IMR-90 (cell line): Measurements from ENCODE around the gene SCYL2. TPM values are rescaled to one million over a fixed set of nuclear protein-coding genes. Genes with fewer than 3 reads are reported as not detected.

ENCODE experiments used
- ATAC-seq: fragments of 200-7000 bp; cut with Tn5 transposase; 2 replicates; pipeline ENCODE4 v1.9.1; 2020; ENCODE audit warnings: low read depth, mild to moderate bottlenecking, moderate library complexity
- BruUV-seq: library from RNA; stranded (reverse); fragments of 400-500 nt; replicated peaks from 2 replicates; lab custom pipeline; 2021; lab: Mats Ljungman, UMichigan
- CTCF ChIA-PET: fragments of 300-600 bp; formaldehyde crosslinking; extraction: SDS; loops from one replicate; lab custom pipeline; 2021; ENCODE audit warnings: antibody characterized with exemption; lab: Yijun Ruan, JAX
- POLR2A ChIA-PET: fragments of 300-600 bp; sonication (Branson Sonifier 250); formaldehyde crosslinking; loops from one replicate; lab custom pipeline; 2022; ENCODE audit warnings: antibody characterized with exemption; ENCODE audit not compliant: unreplicated experiment; lab: Charles Lee
- DNase-seq: peaks from one replicate; pipeline ENCODE4 v3.0.0; 2013
- H2AFZ ChIP-seq: replicated peaks from 2 replicates; pipeline ENCODE3; 2013; ENCODE audit warnings: low read length, mild to moderate bottlenecking; ENCODE audit not compliant: poor library complexity
- H2AK5ac ChIP-seq: 2 replicates; pipeline ENCODE4 v1.6.1; 2013; ENCODE audit warnings: low read depth, low read length, inconsistent platforms
- H2AK9ac ChIP-seq: replicated peaks from 2 replicates; pipeline ENCODE3; 2013; ENCODE audit warnings: mild to moderate bottlenecking, low read depth, low read length, moderate library complexity; ENCODE audit not compliant: poor library complexity
- H2BK120ac ChIP-seq: 2 replicates; pipeline ENCODE4 v1.6.1; 2013; ENCODE audit warnings: low read depth, low read length, inconsistent platforms
- H2BK15ac ChIP-seq: 3 replicates; pipeline ENCODE4 v1.6.1; 2013; ENCODE audit warnings: low read depth, low read length, inconsistent platforms
- H2BK20ac ChIP-seq: 2 replicates; pipeline ENCODE4 v1.6.1; 2013; ENCODE audit warnings: low read depth, mild to moderate bottlenecking, inconsistent platforms, low read length, moderate library complexity
- H2BK5ac ChIP-seq: 2 replicates; pipeline ENCODE4 v1.6.1; 2013; ENCODE audit warnings: mild to moderate bottlenecking, low read depth, low read length, inconsistent platforms; ENCODE audit not compliant: poor library complexity, severe bottlenecking
- H3K14ac ChIP-seq: replicated peaks from 2 replicates; pipeline ENCODE4 v1.6.1; 2013; ENCODE audit warnings: low read depth, low read length, inconsistent platforms
- H3K18ac ChIP-seq: 2 replicates; pipeline ENCODE4 v1.6.1; 2013; ENCODE audit warnings: low read depth, low read length, control low read depth
- H3K23ac ChIP-seq: 2 replicates; pipeline ENCODE4 v1.6.1; 2013; ENCODE audit warnings: low read depth, low read length, inconsistent platforms
- H3K27ac ChIP-seq: 2 replicates; pipeline ENCODE4 v1.5.1; 2013; ENCODE audit warnings: mild to moderate bottlenecking, control low read depth, low read length; ENCODE audit not compliant: insufficient read depth
- H3K27me3 ChIP-seq: 2 replicates; pipeline ENCODE4 v1.6.1; 2013; ENCODE audit warnings: low read length; ENCODE audit not compliant: control insufficient read depth, insufficient read depth
- H3K36me3 ChIP-seq: 2 replicates; pipeline ENCODE4 v1.6.1; 2013; ENCODE audit warnings: low read length, mixed read lengths; ENCODE audit not compliant: control insufficient read depth, insufficient read depth
- H3K4ac ChIP-seq: 2 replicates; pipeline ENCODE4 v1.6.1; 2013; ENCODE audit warnings: low read depth, low read length, inconsistent platforms
- H3K4me1 ChIP-seq: 2 replicates; pipeline ENCODE4 v1.6.1; 2013; ENCODE audit warnings: low read length, mixed read lengths; ENCODE audit not compliant: control insufficient read depth, insufficient read depth
- H3K4me2 ChIP-seq: 2 replicates; pipeline ENCODE4 v1.6.1; 2013; ENCODE audit warnings: low read depth, mild to moderate bottlenecking, control low read depth, low read length, moderate library complexity
- H3K4me3 ChIP-seq: 2 replicates; pipeline ENCODE4 v1.5.1; 2013; ENCODE audit warnings: low read depth, mild to moderate bottlenecking, control low read depth, low read length, moderate library complexity; ENCODE audit not compliant: insufficient read depth
- H3K56ac ChIP-seq: 2 replicates; pipeline ENCODE4 v1.6.1; 2013; ENCODE audit warnings: low read length, inconsistent platforms; ENCODE audit not compliant: insufficient read depth; ENCODE audit errors: extremely low read depth
- H3K79me1 ChIP-seq, 2 experiments: 2 replicates each; pipeline ENCODE4 v1.6.1; 2013; ENCODE audit warnings: low read length in 2 of 2, inconsistent platforms in 1 of 2, low read depth in 1 of 2
- H3K9ac ChIP-seq: 2 replicates; pipeline ENCODE4 v1.6.1; 2013; ENCODE audit warnings: low read depth, low read length, control low read depth
- H3K9me1 ChIP-seq: 2 replicates; pipeline ENCODE4 v1.6.1; 2013; ENCODE audit warnings: low read length, inconsistent platforms; ENCODE audit not compliant: insufficient read depth
- H3K9me3 ChIP-seq: 2 replicates; pipeline ENCODE4 v1.6.1; 2013; ENCODE audit warnings: low read length; ENCODE audit not compliant: control insufficient read depth, insufficient read depth
- H4K20me1 ChIP-seq: 2 replicates; pipeline ENCODE4 v1.6.1; 2013; ENCODE audit warnings: low read length, inconsistent platforms; ENCODE audit not compliant: insufficient read depth
- H4K5ac ChIP-seq: 2 replicates; pipeline ENCODE4 v1.6.1; 2013; ENCODE audit warnings: mild to moderate bottlenecking, low read depth, low read length, control low read depth
- H4K8ac ChIP-seq, 2 experiments: 2 replicates each; pipeline ENCODE4 v1.6.1; 2013; ENCODE audit warnings: low read depth in 2 of 2, low read length in 2 of 2, control low read depth in 1 of 2, inconsistent platforms in 1 of 2
- H4K91ac ChIP-seq: 2 replicates; pipeline ENCODE4 v1.6.1; 2013; ENCODE audit warnings: low read depth, low read length, inconsistent platforms; ENCODE audit not compliant: insufficient read depth
- BHLHE40 ChIP-seq: fragments of 150-350 bp; IDR thresholded peaks from 2 replicates; pipeline ENCODE4 v1.6.1; 2016; ENCODE audit warnings: mild to moderate bottlenecking, low read depth, low read length
- CHD1 ChIP-seq: IDR thresholded peaks from 2 replicates; pipeline ENCODE4 v1.6.1; 2012; ENCODE audit warnings: low read depth, low read length, improper control_type of control experiment
- MAFK ChIP-seq: IDR thresholded peaks from 2 replicates; pipeline ENCODE4 v1.6.1; 2012; ENCODE audit warnings: low read depth, low read length, improper control_type of control experiment
- MAZ ChIP-seq: IDR thresholded peaks from 2 replicates; pipeline ENCODE4 v1.6.1; 2012; ENCODE audit warnings: low read depth, mild to moderate bottlenecking, low read length, improper control_type of control experiment, moderate library complexity, borderline replicate concordance
- MXI1 ChIP-seq: IDR thresholded peaks from 2 replicates; pipeline ENCODE4 v1.6.1; 2012; ENCODE audit warnings: low read depth, mild to moderate bottlenecking, low read length, moderate library complexity, borderline replicate concordance
- NFE2L2 ChIP-seq: fragments of 150-350 bp; IDR thresholded peaks from 2 replicates; pipeline ENCODE4 v1.6.1; 2016; ENCODE audit warnings: low read depth, mild to moderate bottlenecking, low read length
- POLR2A ChIP-seq: IDR thresholded peaks from 2 replicates; pipeline ENCODE4 v1.6.1; 2012; ENCODE audit warnings: mild to moderate bottlenecking, low read depth, low read length
- RAD21 ChIP-seq: IDR thresholded peaks from 2 replicates; pipeline ENCODE4 v1.6.1; 2012; ENCODE audit warnings: low read length, improper control_type of control experiment
- RCOR1 ChIP-seq: IDR thresholded peaks from 2 replicates; pipeline ENCODE4 v1.6.1; 2012; ENCODE audit warnings: mild to moderate bottlenecking, low read length, improper control_type of control experiment; ENCODE audit not compliant: insufficient replicate concordance
- RFX5 ChIP-seq: IDR thresholded peaks from 2 replicates; pipeline ENCODE4 v1.8.0; 2012; ENCODE audit warnings: low read depth, mild to moderate bottlenecking, low read length, moderate library complexity
- SMC3 ChIP-seq: fragments of 150-350 bp; IDR thresholded peaks from 2 replicates; pipeline ENCODE4 v1.6.1; 2016; ENCODE audit warnings: low read depth, mild to moderate bottlenecking, antibody characterized with exemption, low read length, moderate library complexity
- WGBS, 2 experiments: methylation state at CpG; one replicate each; pipeline versions ENCODE4 v1.1.5 to v1.1.7; 2013; ENCODE audit warnings: missing lambda C conversion rate in 2 of 2; ENCODE audit not compliant: insufficient read length in 1 of 2; ENCODE audit errors: extremely low coverage in 2 of 2; 5-methylcytosine and 5-hydroxymethylcytosine counted together
- dilution Hi-C: fragments of 300-500 bp; cut with HindIII; formaldehyde crosslinking; loops from one replicate; pipeline ENCODE4 v1.14.3; 2018; ENCODE audit warnings: low sequenced_read_pairs; ENCODE audit not compliant: unreplicated experiment
- in situ Hi-C: fragments of 300-500 bp; cut with MboI; formaldehyde crosslinking; loops from 3 replicates; pipeline ENCODE4 v1.14.3; 2019; ENCODE audit warnings: low sequenced_read_pairs, inconsistent platforms, mixed read lengths
- intact Hi-C: fragments of 100-400 bp; cut with micrococcal nuclease; formaldehyde crosslinking; loops from 2 replicates; pipeline ENCODE4 v1.10.0; 2022
- polyA plus RNA-seq, 3 experiments: library from polyadenylated mRNA; depleted of rRNA; stranded (reverse); fragments of >200 nt; gene quantifications; 2 replicates each; pipeline ENCODE4 v1.2.3, GENCODE V29; 2012; ENCODE audit warnings: low replicate concordance in 1 of 3
- total RNA-seq: library from RNA; depleted of rRNA; stranded (reverse); fragments of >200 nt; gene quantifications from 2 replicates; pipeline ENCODE4 v1.2.3, GENCODE V29; 2012
- TF ChIP-seq, protein P1 (sequence below): fragments of 150-350 bp; IDR thresholded peaks from 2 replicates; pipeline ENCODE4 v1.6.1; 2016; ENCODE audit warnings: low read depth, mild to moderate bottlenecking, low read length, moderate library complexity, borderline replicate concordance
- TF ChIP-seq, protein P2 (sequence below): conservative IDR thresholded peaks from 2 replicates; pipeline ENCODE4 v1.5.1; 2012; ENCODE audit warnings: mild to moderate bottlenecking, low read depth, low read length, improper control_type of control experiment
- TF ChIP-seq, protein P3 (sequence below): fragments of 150-350 bp; IDR thresholded peaks from 2 replicates; pipeline ENCODE4 v1.6.1; 2017; ENCODE audit warnings: mild to moderate bottlenecking, antibody characterized with exemption, low read length, low read depth

The SCYL2 gene
- total and polyA plus RNA-seq, 2 of the 4 experiments (the other 2 are of a cell fraction) = 15.3 to 52.0 TPM

DNA sequence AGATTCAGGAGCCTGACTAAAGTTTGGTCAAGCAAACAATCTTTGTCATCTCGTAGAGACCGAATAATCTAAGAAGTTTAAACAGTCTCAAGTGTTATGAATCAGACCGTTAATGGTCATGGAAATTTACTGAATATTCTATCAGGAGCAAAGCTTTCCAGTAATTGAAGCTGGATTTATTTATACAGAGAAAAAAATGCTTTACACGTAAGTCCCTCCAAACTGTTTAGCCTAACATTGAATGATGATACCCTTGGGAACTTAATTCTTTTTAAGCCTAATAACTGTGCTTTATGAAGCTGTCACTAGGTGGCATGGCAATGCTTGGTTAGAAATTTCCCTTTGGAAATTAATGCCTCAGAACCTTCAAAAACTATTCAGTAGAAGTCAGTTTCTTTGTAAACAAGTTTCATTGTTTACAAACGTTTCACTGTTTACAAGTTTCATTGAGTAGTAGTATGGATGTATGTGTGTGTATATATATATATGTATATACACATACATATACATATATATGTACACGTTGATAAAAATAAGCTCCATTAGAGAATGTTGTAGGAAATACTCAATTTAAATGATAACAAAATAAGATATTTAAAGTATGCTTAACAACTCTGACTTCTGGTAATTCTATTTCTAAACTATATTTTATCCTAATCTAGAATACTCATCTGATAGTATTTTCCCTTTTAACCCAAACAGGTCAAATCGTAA lies 32.2 kb upstream of the SCYL2 start:
- ChIA-PET POLR2A (no interaction called here), CTCF (interaction anchor here (0.5 to 1.4 kb wide), 10 partner anchors 10 to 498 kb away, joined by 3 to 6 read pairs (median 4); no protein-coding TSS in a partner anchor)
- Histone ChIP-seq H3K4me1 (peaks cover 3% of the 10 kb centered on the region), H4K20me1 (no peaks in the 10 kb centered on the region), H2AFZ (no peak overlapping the region), H2AK5ac (no peak overlapping the region), H3K27ac (peak overlapping the region; percentile 46; the same call in 1 of the 2 replicates), H4K91ac (no peak overlapping the region), H3K4me3 (no peak overlapping the region), H4K8ac (peak overlapping the region in 1 of 2 experiments; percentile 47; a peak in 1 of 4 replicates), H2BK5ac (peak overlapping the region; percentile 51), H2AK9ac (no peak overlapping the region), H2BK120ac (peak overlapping the region; percentile 51; the same call in 1 of the 2 replicates), H3K23ac (no peak overlapping the region), H3K4ac (no peak overlapping the region), H3K27me3 (no peaks in the 10 kb centered on the region), H2BK15ac (no peak overlapping the region), H3K9me1 (no peaks in the 10 kb centered on the region), H4K5ac (no peak overlapping the region), H3K4me2 (peak overlapping the region; percentile 73), H2BK20ac (no peak overlapping the region), H3K36me3 (no peaks in the 10 kb centered on the region), H3K56ac (no peak overlapping the region), H3K79me1 (no peaks in the 10 kb centered on the region), H3K9ac (no peak overlapping the region; the same call in 1 of the 2 replicates), H3K9me3 (no peaks in the 10 kb centered on the region), H3K18ac (peak overlapping the region; percentile 7; the same call in 1 of the 2 replicates), H3K14ac (no peak overlapping the region)
- BruUV-seq = no TSS peak
- DNase-seq = peak; percentile 86
- ATAC-seq = peak; percentile 94
- intact Hi-C loops (loop anchor here (1.0 to 5.0 kb wide), 5 partner anchors 114 to 498 kb away; no protein-coding TSS in a partner anchor), dilution Hi-C loops (no loop called here), in situ Hi-C loops (no loop called here)
- WGBS, 2 experiments = no CpG with 5 or more reads among the region's 7 CpGs
- TF ChIP-seq CHD1 (no peak), MXI1 (no peak), RAD21 (peak; percentile 80), RCOR1 (no peak), MAFK (no peak), POLR2A (no peak), RFX5 (no peak), BHLHE40 (no peak), SMC3 (peak; percentile 77), MAZ (no peak), NFE2L2 (no peak)
- TF ChIP-seq, protein P1, sequence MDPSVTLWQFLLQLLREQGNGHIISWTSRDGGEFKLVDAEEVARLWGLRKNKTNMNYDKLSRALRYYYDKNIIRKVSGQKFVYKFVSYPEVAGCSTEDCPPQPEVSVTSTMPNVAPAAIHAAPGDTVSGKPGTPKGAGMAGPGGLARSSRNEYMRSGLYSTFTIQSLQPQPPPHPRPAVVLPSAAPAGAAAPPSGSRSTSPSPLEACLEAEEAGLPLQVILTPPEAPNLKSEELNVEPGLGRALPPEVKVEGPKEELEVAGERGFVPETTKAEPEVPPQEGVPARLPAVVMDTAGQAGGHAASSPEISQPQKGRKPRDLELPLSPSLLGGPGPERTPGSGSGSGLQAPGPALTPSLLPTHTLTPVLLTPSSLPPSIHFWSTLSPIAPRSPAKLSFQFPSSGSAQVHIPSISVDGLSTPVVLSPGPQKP = no peak
- TF ChIP-seq, protein P2, sequence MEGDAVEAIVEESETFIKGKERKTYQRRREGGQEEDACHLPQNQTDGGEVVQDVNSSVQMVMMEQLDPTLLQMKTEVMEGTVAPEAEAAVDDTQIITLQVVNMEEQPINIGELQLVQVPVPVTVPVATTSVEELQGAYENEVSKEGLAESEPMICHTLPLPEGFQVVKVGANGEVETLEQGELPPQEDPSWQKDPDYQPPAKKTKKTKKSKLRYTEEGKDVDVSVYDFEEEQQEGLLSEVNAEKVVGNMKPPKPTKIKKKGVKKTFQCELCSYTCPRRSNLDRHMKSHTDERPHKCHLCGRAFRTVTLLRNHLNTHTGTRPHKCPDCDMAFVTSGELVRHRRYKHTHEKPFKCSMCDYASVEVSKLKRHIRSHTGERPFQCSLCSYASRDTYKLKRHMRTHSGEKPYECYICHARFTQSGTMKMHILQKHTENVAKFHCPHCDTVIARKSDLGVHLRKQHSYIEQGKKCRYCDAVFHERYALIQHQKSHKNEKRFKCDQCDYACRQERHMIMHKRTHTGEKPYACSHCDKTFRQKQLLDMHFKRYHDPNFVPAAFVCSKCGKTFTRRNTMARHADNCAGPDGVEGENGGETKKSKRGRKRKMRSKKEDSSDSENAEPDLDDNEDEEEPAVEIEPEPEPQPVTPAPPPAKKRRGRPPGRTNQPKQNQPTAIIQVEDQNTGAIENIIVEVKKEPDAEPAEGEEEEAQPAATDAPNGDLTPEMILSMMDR = peak; percentile 91
- TF ChIP-seq, protein P3, sequence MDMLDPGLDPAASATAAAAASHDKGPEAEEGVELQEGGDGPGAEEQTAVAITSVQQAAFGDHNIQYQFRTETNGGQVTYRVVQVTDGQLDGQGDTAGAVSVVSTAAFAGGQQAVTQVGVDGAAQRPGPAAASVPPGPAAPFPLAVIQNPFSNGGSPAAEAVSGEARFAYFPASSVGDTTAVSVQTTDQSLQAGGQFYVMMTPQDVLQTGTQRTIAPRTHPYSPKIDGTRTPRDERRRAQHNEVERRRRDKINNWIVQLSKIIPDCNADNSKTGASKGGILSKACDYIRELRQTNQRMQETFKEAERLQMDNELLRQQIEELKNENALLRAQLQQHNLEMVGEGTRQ = no peak
